Fibroblast of skin of abdomen (primary cell): Measurements from ENCODE around the gene SELENBP1. TPM values are rescaled to one million over a fixed set of nuclear protein-coding genes. Genes with fewer than 3 reads are reported as not detected.
A peak's percentile ranks its signal among the peaks of the same experiment; 100 is the strongest.
"Not testable (repeated sequence)": the region's sequence is repeated elsewhere in the genome, so short reads cannot be mapped to it uniquely, and the experiment has no call there.

Experiments used
- DNase-seq: peaks from one replicate; pipeline ENCODE4 v3.0.0-alpha.2; 2013
- polyA plus RNA-seq, 2 experiments: library from polyadenylated mRNA; unstranded; fragments of 120-200 nt; gene quantifications; one replicate each; pipeline ENCODE4 v1.2.1, GENCODE V29; 2013; ENCODE audit not compliant: insufficient read length in 2 of 2

The SELENBP1 gene
- polyA plus RNA-seq (2013, experiment 1 of 2; ENCODE audit: insufficient read length), result 12.3 TPM
- polyA plus RNA-seq (2013, experiment 2 of 2; ENCODE audit: insufficient read length), result 13.3 TPM

DNA sequence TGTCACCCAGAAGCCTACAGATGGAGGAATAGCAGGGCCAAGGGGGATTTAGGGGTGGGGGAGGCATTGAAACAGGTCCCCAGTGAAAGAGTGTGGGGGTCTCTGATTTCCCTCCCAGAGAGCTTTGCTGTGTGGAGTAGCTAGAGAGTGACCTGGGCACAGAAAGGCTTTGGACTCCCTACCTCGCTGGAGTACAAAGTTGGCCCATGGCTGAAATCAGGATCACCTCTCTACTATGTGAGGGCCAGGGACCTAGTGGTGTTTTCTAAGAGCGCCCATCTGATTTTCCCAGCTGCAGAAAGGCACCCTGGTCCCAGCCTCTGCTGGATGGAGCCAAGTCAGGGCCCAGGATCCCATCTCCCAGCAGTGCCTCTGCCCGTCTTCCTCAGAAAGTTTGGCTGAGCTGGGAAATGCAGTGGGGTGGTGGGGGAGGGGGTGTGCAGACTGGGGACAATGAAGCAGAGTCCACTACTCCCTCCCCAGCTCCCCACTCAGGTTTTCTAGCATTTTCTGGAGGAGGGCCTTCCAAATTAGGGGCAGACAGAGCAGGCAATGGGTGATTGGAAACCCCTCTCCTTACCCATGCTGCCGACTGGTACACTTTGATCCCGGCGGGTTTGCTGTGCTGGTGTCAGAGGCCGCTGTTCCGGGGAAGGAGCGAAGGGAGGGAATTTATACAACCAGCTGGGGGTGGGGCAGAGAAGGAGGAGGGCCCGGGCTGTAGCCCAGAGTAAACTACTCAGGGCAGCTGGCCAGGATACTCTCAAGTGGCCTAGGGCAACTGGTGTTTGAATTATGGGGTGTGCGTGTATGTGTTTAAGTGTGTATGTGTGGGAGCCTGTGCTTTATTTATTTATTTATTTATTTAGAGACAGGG, at the start of gene SELENBP1:
Gene SELENBP1, minus strand, starts transcription at position 648 of the 877 bp plus-strand sequence. Its CDS starts 64 bp downstream, at position 584.
- peak; percentile 56 for DNase-seq

DNA sequence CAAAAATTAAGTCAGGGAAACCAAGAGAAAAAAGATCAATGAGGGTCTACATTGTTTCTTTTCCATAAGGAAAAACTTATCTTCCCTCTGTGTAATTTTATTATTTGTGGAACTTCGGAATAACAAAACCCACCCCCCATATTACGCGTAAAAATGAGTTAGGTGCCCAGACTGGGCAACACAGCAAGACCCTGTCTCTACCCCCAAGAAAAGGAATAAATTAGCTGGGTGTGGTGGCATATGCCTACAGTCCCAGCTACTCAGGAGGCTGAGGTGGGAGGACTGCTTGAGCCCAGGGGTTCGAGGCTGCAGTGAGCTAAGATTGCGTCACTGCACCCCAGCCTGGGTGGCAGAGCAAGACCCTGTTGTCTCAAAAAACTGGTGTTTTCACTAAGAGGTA, 47.3 kb upstream of the SELENBP1 start:
- DNase-seq, result no peak

DNA sequence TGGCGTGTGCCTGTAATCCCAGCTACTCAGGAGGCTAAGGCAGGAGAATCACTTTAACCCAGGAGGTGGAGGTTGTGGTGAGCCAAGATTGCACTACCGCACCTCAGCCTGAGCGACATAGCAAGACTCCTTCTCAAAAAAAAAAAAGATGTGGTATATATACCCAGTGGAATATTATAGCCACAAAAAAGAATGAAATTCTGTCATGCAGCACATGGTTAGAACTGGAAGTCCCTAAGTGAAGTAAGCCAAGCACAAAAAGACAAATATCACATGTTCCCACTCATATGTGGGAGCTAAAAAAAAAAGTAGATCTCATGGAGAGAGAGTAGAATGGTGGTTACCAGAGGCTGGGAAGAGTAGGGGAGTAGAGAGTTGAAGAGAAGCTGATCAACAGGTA, 45.6 kb upstream of the SELENBP1 start:
- no peak for DNase-seq

DNA sequence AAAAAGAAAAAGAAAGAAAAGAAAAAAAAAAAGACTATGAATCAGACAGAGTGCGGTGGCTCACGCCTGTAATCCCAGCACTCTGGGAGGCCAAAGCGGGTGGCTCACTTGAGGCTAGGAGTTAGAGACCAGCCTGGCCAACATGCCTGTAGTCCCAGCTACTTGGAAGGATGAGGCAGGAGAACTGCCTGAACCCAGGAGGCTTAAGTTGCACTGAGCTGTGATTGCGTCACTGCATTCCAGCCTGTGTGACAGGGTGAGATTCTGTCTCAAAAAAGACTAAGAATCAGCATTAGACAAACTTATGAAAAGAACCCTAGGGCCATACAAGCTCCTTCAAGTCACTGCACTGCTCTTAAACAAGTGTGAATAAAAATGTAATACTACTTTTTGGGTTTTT, 43.7 kb upstream of the SELENBP1 start:
- peak; percentile 61 for DNase-seq

DNA sequence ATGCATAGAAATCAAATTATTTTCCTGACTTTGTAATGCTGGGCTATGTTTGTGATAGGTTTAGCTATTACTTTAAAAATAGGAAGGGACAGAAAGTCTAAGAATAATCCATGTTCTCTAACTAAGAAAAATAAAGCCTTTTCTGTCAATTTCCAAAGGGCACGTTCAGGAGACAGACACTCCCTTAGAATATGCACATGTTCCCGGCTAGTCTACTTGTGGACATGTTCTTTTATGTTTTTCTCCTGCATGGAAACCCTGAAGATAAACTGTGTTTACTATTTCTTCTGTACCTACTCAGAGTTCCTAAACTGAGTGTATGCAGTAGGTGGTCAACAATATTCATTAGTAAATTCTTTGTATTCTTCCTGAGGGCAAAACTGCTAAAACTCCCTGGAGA, 39.4 kb upstream of the SELENBP1 start:
- no peak for DNase-seq

DNA sequence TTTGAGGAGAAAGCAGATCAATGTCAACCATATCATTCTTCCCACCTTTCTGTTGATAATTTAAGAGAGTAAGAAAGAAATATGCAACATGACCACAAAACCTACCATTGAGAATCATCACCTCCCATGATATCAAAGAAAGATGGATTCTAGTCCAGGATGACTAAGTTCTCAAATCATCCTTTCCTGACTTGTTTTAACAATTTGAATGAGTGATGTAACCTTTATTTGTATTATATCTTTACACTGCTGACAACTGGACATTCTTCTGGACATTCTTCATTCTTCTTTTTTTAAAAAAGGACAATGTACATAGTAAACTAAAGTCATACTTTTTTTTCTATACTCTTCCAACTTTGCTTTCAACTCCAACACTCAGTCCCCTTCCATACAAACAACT, 36.4 kb upstream of the SELENBP1 start:
- peak; percentile 50 for DNase-seq

- no peak for DNase-seq
These were observed 34.8 kb upstream of the SELENBP1 start for GRCh38 chr1:151407304-151407703.

GRCh38 chr1:151406176-151406575, 33.7 kb upstream of the SELENBP1 start:
- DNase-seq, result no peak

DNA sequence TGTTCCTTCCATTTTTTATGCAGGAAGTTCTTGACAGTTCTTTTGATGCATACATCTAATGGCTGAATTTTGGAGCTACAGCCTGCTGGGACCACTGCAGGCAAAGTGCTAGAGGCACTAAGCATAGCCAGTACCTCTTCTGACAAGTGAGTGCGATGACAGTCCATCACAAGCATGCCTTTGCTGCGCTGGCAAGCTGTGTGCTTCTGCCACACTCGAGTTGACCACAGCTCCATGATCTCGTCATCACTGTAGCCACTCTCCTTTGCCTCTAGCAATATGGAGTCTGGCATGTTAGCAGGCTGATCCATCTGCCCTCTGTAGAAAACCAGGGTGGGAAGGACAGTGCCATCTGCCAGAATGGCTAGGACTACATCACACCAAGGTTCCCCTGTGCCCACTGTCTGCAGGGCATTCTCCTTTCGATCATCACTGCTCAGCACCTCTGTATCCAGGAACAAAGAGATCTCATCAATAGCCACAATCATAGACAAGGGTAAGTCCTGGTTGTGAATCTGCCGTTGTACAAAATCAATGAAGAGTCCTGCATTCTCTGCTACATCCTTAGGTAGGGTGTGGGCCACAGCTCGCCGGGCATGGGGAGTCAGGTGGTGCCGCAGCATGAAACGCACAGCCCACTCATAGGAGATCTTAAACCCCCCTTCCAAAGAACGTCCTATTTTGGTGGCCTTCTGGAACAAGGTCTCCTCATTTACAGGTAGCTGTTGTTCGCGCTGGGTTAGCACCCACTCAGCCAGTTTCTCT, 32.9 kb upstream of the SELENBP1 start:
- DNase-seq, result no peak

DNA sequence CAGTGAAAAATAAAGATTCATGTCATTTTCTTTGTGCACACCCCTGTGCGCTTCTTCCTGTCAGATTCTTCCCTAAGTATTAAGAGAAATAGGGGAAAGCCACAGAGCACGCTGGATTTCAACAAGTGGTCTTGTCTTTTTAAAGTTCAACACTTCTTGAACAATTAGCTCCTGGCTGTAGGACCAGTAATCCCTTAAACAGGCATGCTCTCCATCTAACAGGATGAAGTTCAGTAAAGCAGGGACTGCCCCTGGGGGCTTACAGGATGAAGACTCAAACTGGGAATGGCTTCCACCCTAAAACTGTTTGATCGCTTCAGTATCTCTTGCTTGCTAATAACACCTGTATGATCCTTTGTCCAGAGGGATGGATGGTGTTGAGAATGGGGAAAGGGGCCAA, 31.1 kb upstream of the SELENBP1 start:
- DNase-seq, result no peak

DNA sequence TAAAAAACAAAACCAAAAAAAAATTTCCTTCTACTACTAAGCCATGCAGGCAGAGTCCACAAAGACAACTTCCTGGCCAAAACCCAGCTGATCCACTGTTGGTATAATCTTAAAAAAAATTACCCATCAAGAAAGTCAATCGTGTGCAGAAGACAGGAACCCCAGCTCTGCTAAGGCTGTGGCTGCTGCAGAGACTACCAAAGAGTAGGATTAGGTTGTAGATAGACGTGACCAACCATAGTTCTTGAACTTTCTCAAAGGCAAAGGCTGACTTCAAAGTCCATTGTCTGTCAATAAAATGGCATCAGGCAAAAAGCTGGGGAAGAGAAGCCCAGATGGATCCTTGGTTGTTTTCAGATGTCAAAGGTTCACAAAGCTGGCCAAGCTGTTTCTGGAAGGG, 30.3 kb upstream of the SELENBP1 start:
- no peak for DNase-seq

DNA sequence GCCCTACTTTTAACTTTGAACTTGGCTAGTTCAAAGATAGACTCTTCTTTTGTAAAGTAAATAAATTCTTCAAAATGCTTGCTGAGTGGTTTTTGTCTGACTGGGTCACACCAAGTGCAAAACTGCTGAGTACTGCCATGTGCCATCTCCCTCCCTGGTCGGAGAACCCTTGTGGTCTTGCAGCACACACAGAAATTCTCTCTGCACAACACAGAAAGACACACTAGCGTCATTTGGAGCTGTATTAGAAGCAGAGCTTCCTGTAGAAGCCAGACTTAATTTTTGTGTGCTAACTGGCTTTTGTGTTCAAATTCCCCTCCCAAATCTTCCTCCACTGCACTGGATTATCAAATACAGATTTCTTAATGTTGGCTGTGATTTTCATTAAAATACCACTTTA, 29.4 kb upstream of the SELENBP1 start:
- DNase-seq, result no peak

DNA sequence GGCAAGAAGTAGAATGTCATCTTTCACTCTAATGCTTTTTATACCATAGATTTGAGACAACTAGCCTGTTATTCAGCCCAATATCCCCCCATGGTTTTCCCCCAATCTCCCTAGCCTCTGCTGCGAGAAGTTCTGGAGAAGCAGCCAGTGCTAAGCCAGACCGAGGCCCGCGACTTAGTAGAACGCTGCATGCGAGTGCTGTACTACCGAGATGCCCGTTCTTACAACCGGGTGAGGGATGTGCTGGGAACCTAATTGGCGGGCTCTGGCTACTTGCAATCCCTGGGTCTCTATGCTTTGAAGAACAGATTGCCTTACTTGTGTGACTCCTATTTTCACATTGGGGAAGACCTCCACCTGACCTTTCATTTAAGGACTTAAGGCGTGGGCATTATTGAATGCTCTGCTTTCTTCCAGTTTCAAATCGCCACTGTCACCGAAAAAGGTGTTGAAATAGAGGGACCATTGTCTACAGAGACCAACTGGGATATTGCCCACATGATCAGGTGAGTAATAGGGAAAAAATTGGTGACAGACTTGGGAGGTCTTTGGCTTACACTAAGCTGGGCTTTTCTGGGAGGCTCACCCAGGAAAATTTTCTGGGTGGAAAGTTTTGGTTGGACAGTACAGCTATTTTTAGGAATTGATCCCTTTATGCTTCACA, 28.8 kb upstream of the SELENBP1 start:
- DNase-seq, result peak; percentile 3

- DNase-seq, result peak; percentile 93
These were observed 27.0 kb upstream of the SELENBP1 start, which contains the start of gene PSMB4 for GRCh38 chr1:151399324-151400171. Gene PSMB4 (plus strand): TSS chr1:151399573. CDS start chr1:151399588, 15 bp downstream.

DNA sequence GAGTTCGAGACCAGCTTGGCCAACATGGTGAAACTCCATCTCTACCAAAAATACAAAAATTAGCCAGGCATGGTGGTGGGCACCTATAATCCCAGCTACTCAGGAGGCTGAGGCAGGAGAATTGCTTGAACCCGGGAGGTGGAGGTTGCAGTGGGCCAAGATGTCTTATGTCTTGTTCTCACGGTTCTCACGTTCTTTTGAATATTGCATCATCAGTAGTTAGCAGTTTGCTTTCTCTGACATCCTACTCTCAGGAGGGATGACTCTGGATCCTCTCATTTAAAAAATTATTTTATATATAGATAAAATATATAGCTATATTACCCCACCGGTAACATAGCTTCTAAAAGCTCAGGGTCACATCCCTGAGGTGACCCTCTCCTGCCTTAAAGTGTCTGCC, 23.8 kb upstream of the SELENBP1 start:
- not testable (repeated sequence) for DNase-seq

DNA sequence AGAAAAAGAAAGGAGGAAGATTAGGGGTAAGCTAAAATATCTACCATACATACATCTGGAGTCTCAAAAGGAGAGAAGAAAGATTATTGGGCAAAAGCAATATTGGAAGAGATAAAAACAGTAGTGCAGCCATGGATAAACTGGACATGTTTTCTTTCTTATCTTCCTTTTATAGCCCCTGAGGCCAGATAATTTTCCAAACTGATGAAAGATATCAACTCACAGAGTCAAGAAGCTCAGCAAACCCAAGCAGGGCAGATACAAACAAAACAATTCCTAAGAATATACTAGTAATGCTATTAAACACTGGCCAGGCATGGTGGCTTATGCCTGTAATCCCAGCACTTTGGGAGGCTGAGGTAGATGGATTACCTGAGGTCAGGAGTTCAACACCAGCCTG, 21.1 kb upstream of the SELENBP1 start:
- no peak for DNase-seq

- no peak for DNase-seq
These were observed 18.6 kb upstream of the SELENBP1 start for GRCh38 chr1:151391079-151391563.

- not testable (repeated sequence) for DNase-seq
These were observed 17.9 kb upstream of the SELENBP1 start for GRCh38 chr1:151390221-151391078.

- DNase-seq, result no peak
These were observed 13.5 kb upstream of the SELENBP1 start for GRCh38 chr1:151386002-151386401.

DNA sequence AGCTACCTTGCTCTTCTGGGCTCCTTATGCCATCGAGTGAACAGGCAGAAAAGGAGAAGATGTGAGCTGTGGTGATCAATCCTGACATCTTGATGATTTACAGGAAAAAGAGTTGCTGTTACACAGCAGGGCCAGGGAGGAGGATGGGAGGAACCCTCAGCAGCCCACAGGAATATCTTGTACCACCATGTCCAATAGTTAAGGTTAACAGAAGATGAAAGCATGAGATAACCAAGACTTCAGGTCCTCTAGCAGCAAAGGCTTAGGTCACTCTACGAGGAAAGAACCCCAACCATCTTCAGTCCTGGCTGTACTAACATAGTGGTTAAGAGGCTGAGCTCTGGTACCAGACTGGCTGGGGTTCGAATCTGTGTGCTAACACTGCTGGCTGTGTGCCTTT, 12.1 kb upstream of the SELENBP1 start:
- no peak for DNase-seq
